ENCODE measurements around the gene RRP15.

Gene RRP15

GRCh38 chr1:218362418-218363076 lies 77.5 kb downstream of the RRP15 start:
- DNase-seq (ENCODE audit: low spot score), result no peak

GRCh38 chr1:218363141-218363540 lies 78.0 kb downstream of the RRP15 start:
- DNase-seq (ENCODE audit: low spot score), result no peak

- no peak for DNase-seq (ENCODE audit: low spot score)
Measured at GRCh38 chr1:218364028-218364710, 79.1 kb downstream of the RRP15 start.

GRCh38 chr1:218365226-218365999 lies 80.3 kb downstream of the RRP15 start:
- DNase-seq (ENCODE audit: low spot score), result no peak

GRCh38 chr1:218366322-218367052 lies 81.4 kb downstream of the RRP15 start:
- no peak for DNase-seq (ENCODE audit: low spot score)

GRCh38 chr1:218367118-218367517 lies 82.0 kb downstream of the RRP15 start:
- DNase-seq (ENCODE audit: low spot score), result no peak

GRCh38 chr1:218368686-218369085 lies 83.6 kb downstream of the RRP15 start:
- no peak for DNase-seq (ENCODE audit: low spot score)

GRCh38 chr1:218369688-218370511 lies 84.8 kb downstream of the RRP15 start:
- peak; percentile 72 for DNase-seq (ENCODE audit: low spot score)

- DNase-seq (ENCODE audit: low spot score), result peak; percentile 85
Measured at GRCh38 chr1:218371927-218372672, 87.0 kb downstream of the RRP15 start.

- DNase-seq (ENCODE audit: low spot score), result peak; percentile 79
Measured at GRCh38 chr1:218374401-218375353, 89.6 kb downstream of the RRP15 start.

- no peak for DNase-seq (ENCODE audit: low spot score)
Measured at GRCh38 chr1:218376722-218377121, 91.6 kb downstream of the RRP15 start.

GRCh38 chr1:218377143-218377660 lies 92.1 kb downstream of the RRP15 start:
- peak; percentile 80 for DNase-seq (ENCODE audit: low spot score)

GRCh38 chr1:218380125-218380977 lies 95.3 kb downstream of the RRP15 start:
- DNase-seq (ENCODE audit: low spot score), result no peak

- no peak for DNase-seq (ENCODE audit: low spot score)
Measured at GRCh38 chr1:218382261-218382660, 97.2 kb downstream of the RRP15 start.

- no peak for DNase-seq (ENCODE audit: low spot score)
Measured at GRCh38 chr1:218383051-218383450, 98.0 kb downstream of the RRP15 start.

GRCh38 chr1:218383681-218384080 lies 98.6 kb downstream of the RRP15 start:
- DNase-seq (ENCODE audit: low spot score), result no peak

GRCh38 chr1:218384581-218384993 lies 99.5 kb downstream of the RRP15 start:
- DNase-seq (ENCODE audit: low spot score), result no peak

All from COLO829 (cell line).